ENCODE measurements around the gene TMEM266.

TMEM266 gene

GRCh38 chr15:76107169-76107568 lies 47.4 kb downstream of the TMEM266 start:
- no peaks in the 10 kb centered on the region for H3K27me3 ChIP-seq (ENCODE audit: control insufficient read depth, insufficient read depth, low read length)
- no peaks in the 10 kb centered on the region for H3K4me1 ChIP-seq (ENCODE audit: control insufficient read depth, insufficient read depth, low read length)
- H3K36me3 ChIP-seq (ENCODE audit: control insufficient read depth, insufficient read depth, low read length): no peaks in the 10 kb centered on the region
- no peaks in the 10 kb centered on the region for H3K9me3 ChIP-seq (ENCODE audit: control insufficient read depth, insufficient read depth, low read length)
- H3K9ac ChIP-seq (ENCODE audit: low read depth, low read length): no peak overlapping the region
- no peak overlapping the region for H3K4me3 ChIP-seq (ENCODE audit: low read depth, low read length)

GRCh38 chr15:76108021-76108723 lies 48.4 kb downstream of the TMEM266 start:
- Histone ChIP-seq H3K9ac (ENCODE audit: low read depth, low read length) (no peak overlapping the region), H3K9me3 (ENCODE audit: control insufficient read depth, insufficient read depth, low read length) (no peaks in the 10 kb centered on the region), H3K36me3 (ENCODE audit: control insufficient read depth, insufficient read depth, low read length) (no peaks in the 10 kb centered on the region), H3K4me3 (ENCODE audit: low read depth, low read length) (no peak overlapping the region), H3K27me3 (ENCODE audit: control insufficient read depth, insufficient read depth, low read length) (no peaks in the 10 kb centered on the region), H3K4me1 (ENCODE audit: control insufficient read depth, insufficient read depth, low read length) (no peaks in the 10 kb centered on the region)

GRCh38 chr15:76109046-76109445 lies 49.3 kb downstream of the TMEM266 start:
- no peak overlapping the region for H3K9ac ChIP-seq (ENCODE audit: low read depth, low read length)
- no peak overlapping the region for H3K4me3 ChIP-seq (ENCODE audit: low read depth, low read length)
- no peaks in the 10 kb centered on the region for H3K9me3 ChIP-seq (ENCODE audit: control insufficient read depth, insufficient read depth, low read length)
- H3K36me3 ChIP-seq (ENCODE audit: control insufficient read depth, insufficient read depth, low read length): no peaks in the 10 kb centered on the region
- no peaks in the 10 kb centered on the region for H3K4me1 ChIP-seq (ENCODE audit: control insufficient read depth, insufficient read depth, low read length)
- H3K27me3 ChIP-seq (ENCODE audit: control insufficient read depth, insufficient read depth, low read length): no peaks in the 10 kb centered on the region

- H3K9me3 ChIP-seq (ENCODE audit: control insufficient read depth, insufficient read depth, low read length): no peaks in the 10 kb centered on the region
- no peak overlapping the region for H3K4me3 ChIP-seq (ENCODE audit: low read depth, low read length)
- H3K36me3 ChIP-seq (ENCODE audit: control insufficient read depth, insufficient read depth, low read length): no peaks in the 10 kb centered on the region
- no peaks in the 10 kb centered on the region for H3K27me3 ChIP-seq (ENCODE audit: control insufficient read depth, insufficient read depth, low read length)
- no peak overlapping the region for H3K9ac ChIP-seq (ENCODE audit: low read depth, low read length)
- H3K4me1 ChIP-seq (ENCODE audit: control insufficient read depth, insufficient read depth, low read length): peaks cover 3% of the 10 kb centered on the region
These were observed 54.8 kb downstream of the TMEM266 start for GRCh38 chr15:76114561-76114960.

- Histone ChIP-seq H3K36me3 (ENCODE audit: control insufficient read depth, insufficient read depth, low read length) (no peaks in the 10 kb centered on the region), H3K4me3 (ENCODE audit: low read depth, low read length) (no peak overlapping the region), H3K27me3 (ENCODE audit: control insufficient read depth, insufficient read depth, low read length) (no peaks in the 10 kb centered on the region), H3K9ac (ENCODE audit: low read depth, low read length) (no peak overlapping the region), H3K4me1 (ENCODE audit: control insufficient read depth, insufficient read depth, low read length) (peaks cover 3% of the 10 kb centered on the region), H3K9me3 (ENCODE audit: control insufficient read depth, insufficient read depth, low read length) (no peaks in the 10 kb centered on the region)
These were observed 56.5 kb downstream of the TMEM266 start for GRCh38 chr15:76116138-76116885.

GRCh38 chr15:76117181-76117580 lies 57.4 kb downstream of the TMEM266 start:
- H3K9ac ChIP-seq (ENCODE audit: low read depth, low read length): no peak overlapping the region
- no peaks in the 10 kb centered on the region for H3K9me3 ChIP-seq (ENCODE audit: control insufficient read depth, insufficient read depth, low read length)
- no peaks in the 10 kb centered on the region for H3K27me3 ChIP-seq (ENCODE audit: control insufficient read depth, insufficient read depth, low read length)
- H3K4me3 ChIP-seq (ENCODE audit: low read depth, low read length): no peak overlapping the region
- no peaks in the 10 kb centered on the region for H3K36me3 ChIP-seq (ENCODE audit: control insufficient read depth, insufficient read depth, low read length)
- peaks cover 3% of the 10 kb centered on the region for H3K4me1 ChIP-seq (ENCODE audit: control insufficient read depth, insufficient read depth, low read length)

GRCh38 chr15:76118767-76119166 lies 59.0 kb downstream of the TMEM266 start:
- H3K9me3 ChIP-seq (ENCODE audit: control insufficient read depth, insufficient read depth, low read length): no peaks in the 10 kb centered on the region
- no peaks in the 10 kb centered on the region for H3K36me3 ChIP-seq (ENCODE audit: control insufficient read depth, insufficient read depth, low read length)
- no peak overlapping the region for H3K4me3 ChIP-seq (ENCODE audit: low read depth, low read length)
- no peak overlapping the region for H3K9ac ChIP-seq (ENCODE audit: low read depth, low read length)
- peaks cover 3% of the 10 kb centered on the region for H3K4me1 ChIP-seq (ENCODE audit: control insufficient read depth, insufficient read depth, low read length)
- H3K27me3 ChIP-seq (ENCODE audit: control insufficient read depth, insufficient read depth, low read length): no peaks in the 10 kb centered on the region

- H3K4me1 ChIP-seq (ENCODE audit: control insufficient read depth, insufficient read depth, low read length): no peaks in the 10 kb centered on the region
- no peaks in the 10 kb centered on the region for H3K27me3 ChIP-seq (ENCODE audit: control insufficient read depth, insufficient read depth, low read length)
- H3K36me3 ChIP-seq (ENCODE audit: control insufficient read depth, insufficient read depth, low read length): no peaks in the 10 kb centered on the region
- H3K4me3 ChIP-seq (ENCODE audit: low read depth, low read length): no peak overlapping the region
- no peak overlapping the region for H3K9ac ChIP-seq (ENCODE audit: low read depth, low read length)
- no peaks in the 10 kb centered on the region for H3K9me3 ChIP-seq (ENCODE audit: control insufficient read depth, insufficient read depth, low read length)
These were observed 63.2 kb downstream of the TMEM266 start for GRCh38 chr15:76123031-76123430.

- H3K4me3 ChIP-seq (ENCODE audit: low read depth, low read length): no peak overlapping the region
- no peaks in the 10 kb centered on the region for H3K36me3 ChIP-seq (ENCODE audit: control insufficient read depth, insufficient read depth, low read length)
- H3K9ac ChIP-seq (ENCODE audit: low read depth, low read length): no peak overlapping the region
- H3K4me1 ChIP-seq (ENCODE audit: control insufficient read depth, insufficient read depth, low read length): no peaks in the 10 kb centered on the region
- H3K9me3 ChIP-seq (ENCODE audit: control insufficient read depth, insufficient read depth, low read length): no peaks in the 10 kb centered on the region
- H3K27me3 ChIP-seq (ENCODE audit: control insufficient read depth, insufficient read depth, low read length): no peaks in the 10 kb centered on the region
These were observed 67.4 kb downstream of the TMEM266 start for GRCh38 chr15:76127169-76127568.

GRCh38 chr15:76127880-76128279 lies 68.1 kb downstream of the TMEM266 start:
- Histone ChIP-seq H3K27me3 (ENCODE audit: control insufficient read depth, insufficient read depth, low read length) (no peaks in the 10 kb centered on the region), H3K36me3 (ENCODE audit: control insufficient read depth, insufficient read depth, low read length) (no peaks in the 10 kb centered on the region), H3K4me1 (ENCODE audit: control insufficient read depth, insufficient read depth, low read length) (no peaks in the 10 kb centered on the region), H3K9ac (ENCODE audit: low read depth, low read length) (no peak overlapping the region), H3K4me3 (ENCODE audit: low read depth, low read length) (no peak overlapping the region), H3K9me3 (ENCODE audit: control insufficient read depth, insufficient read depth, low read length) (no peaks in the 10 kb centered on the region)

- no peaks in the 10 kb centered on the region for H3K9me3 ChIP-seq (ENCODE audit: control insufficient read depth, insufficient read depth, low read length)
- no peaks in the 10 kb centered on the region for H3K36me3 ChIP-seq (ENCODE audit: control insufficient read depth, insufficient read depth, low read length)
- no peak overlapping the region for H3K9ac ChIP-seq (ENCODE audit: low read depth, low read length)
- no peak overlapping the region for H3K4me3 ChIP-seq (ENCODE audit: low read depth, low read length)
- H3K4me1 ChIP-seq (ENCODE audit: control insufficient read depth, insufficient read depth, low read length): peaks cover 3% of the 10 kb centered on the region
- peaks cover 3% of the 10 kb centered on the region for H3K27me3 ChIP-seq (ENCODE audit: control insufficient read depth, insufficient read depth, low read length)
These were observed 74.8 kb downstream of the TMEM266 start for GRCh38 chr15:76134537-76134936.

- H3K27me3 ChIP-seq (ENCODE audit: control insufficient read depth, insufficient read depth, low read length): peaks cover 3% of the 10 kb centered on the region
- H3K9me3 ChIP-seq (ENCODE audit: control insufficient read depth, insufficient read depth, low read length): no peaks in the 10 kb centered on the region
- H3K4me3 ChIP-seq (ENCODE audit: low read depth, low read length): no peak overlapping the region
- H3K36me3 ChIP-seq (ENCODE audit: control insufficient read depth, insufficient read depth, low read length): no peaks in the 10 kb centered on the region
- peaks cover 6% of the 10 kb centered on the region for H3K4me1 ChIP-seq (ENCODE audit: control insufficient read depth, insufficient read depth, low read length)
- H3K9ac ChIP-seq (ENCODE audit: low read depth, low read length): no peak overlapping the region
These were observed 75.7 kb downstream of the TMEM266 start for GRCh38 chr15:76135516-76135915.

All from iPS-15b (cell line).